ENCODE results near the gene TIAM2.

Gene TIAM2

GRCh38 chr6:155306958-155307357, 311.8 kb downstream of the TIAM2 start:
- H3K27ac ChIP-seq: no peak overlapping the region
- DNase-seq (ENCODE audit: low read depth, low spot score): no peak
